Bronchus fibroblast of lung (primary cell): ENCODE measurements around the gene THY1. TPM values are rescaled to one million over a fixed set of nuclear protein-coding genes. Genes with fewer than 3 reads are reported as not detected.

Experiments
- total RNA-seq: library from RNA; depleted of rRNA; stranded (reverse); fragments of >200 nt; gene quantifications from 2 replicates; pipeline ENCODE4 v1.2.3, GENCODE V29; 2015

Gene THY1
- total RNA-seq = 64.8 and 72.6 TPM in 2 replicates

DNA sequence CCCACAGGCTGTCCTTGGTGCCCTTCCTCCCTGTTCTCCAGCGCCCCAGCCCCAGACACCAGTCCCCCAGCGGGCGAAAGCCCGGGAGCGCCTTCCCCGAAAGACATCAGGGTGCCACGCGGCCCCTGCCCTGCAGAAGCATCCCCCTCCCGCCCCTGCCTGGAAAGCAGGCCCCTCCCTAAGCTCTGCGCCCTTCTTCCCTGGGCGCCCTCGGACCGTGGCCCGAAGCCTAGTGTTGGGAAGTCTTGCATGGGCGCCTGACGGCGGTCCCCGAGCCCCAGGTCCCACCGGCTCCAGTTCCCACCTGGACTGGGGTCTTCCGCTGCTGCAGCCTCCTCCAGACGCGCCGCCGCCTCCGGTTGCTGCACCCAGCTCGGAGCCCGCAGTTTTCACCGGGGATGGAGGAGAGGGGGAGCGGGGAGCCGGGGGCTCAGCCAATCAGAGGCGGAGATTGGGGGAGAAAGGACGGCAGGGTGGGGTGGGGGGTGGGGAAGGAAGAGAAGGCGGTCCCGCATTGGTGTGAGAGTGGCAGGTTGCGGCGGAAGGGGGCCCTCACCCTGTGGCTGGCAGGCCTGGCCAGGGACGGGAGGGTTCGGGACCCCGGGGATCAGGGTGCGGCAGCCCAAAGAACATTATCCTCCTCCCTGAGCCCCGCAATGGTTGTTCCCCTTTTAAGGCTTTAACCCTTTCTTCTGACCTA is at the start of gene THY1:
Gene THY1, minus strand, starts transcription at position 364 of the 700 bp plus-strand sequence. CDS start 2,267 bp downstream, outside the sequence.

DNA sequence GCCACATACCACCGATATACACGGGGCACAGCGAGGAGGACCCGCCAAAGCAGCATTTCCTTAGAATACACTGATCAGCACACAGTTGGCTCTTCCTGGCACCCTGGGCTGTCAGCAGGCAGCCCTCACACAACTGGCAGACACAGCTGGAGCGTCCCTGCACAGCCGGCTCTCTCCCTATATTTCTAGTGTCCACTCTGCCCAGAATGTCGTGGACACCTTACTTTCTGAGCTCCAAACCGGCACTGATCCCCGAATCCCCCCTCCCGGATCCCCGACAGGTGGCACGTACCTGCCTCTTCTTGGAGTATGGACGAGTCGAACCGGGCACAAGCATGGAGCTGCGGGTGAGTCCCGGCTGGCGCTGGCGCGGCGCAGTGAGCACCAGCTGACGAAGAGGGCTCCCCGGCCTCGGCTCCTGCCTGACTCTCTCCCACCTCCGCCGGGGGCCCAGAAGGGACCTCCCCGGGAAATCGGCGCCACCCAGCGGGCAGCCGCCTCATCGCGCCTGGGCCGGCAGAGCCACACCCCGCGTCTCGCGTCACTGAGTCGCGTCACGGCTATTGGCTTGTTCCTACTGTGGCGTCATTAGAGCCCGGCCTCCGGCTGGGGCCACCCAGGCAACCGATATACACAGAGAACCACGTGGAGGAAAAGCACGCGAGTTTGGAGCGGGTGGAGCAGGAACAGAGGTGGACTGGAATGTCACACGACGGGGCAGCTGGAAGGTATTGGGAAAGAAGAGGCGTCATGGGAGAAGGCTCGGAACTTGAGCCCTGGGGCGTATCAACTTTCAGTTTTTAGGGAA is 41.6 kb downstream of the THY1 start, which contains the start of gene USP2:
Gene USP2, minus strand, starts transcription at position 510 of the 808 bp plus-strand sequence. CDS start 8,210 bp downstream, outside the sequence.

Other genes with a start within 250 kb of the THY1 start
- not detected in 2 replicates for gene NHERF4, start 237.7 kb downstream of the THY1 start, total RNA-seq
- gene CBL, start 216.8 kb downstream of the THY1 start, total RNA-seq = 7.1 and 8.2 TPM in 2 replicates
- 177 and 195 TPM in 2 replicates for gene MCAM, start 106.0 kb downstream of the THY1 start, total RNA-seq
- gene RNF26, start 88.6 kb downstream of the THY1 start, total RNA-seq = 16.0 and 16.6 TPM in 2 replicates
- gene C1QTNF5, start 82.3 kb downstream of the THY1 start, total RNA-seq = 7.1 and 7.6 TPM in 2 replicates
- gene MFRP, start 76.5 kb downstream of the THY1 start, total RNA-seq = not detected in 2 replicates
- gene USP2, start 41.5 kb downstream of the THY1 start, total RNA-seq = 0.15 and 0.84 TPM in 2 replicates